Stimulated activated CD4-positive, alpha-beta T cell treated with anti-CD3 and anti-CD28 coated beads, TNF-alpha, amount 100 ng/mL, for 1 hour (primary cell): ENCODE measurements around the gene MADCAM1.
"Not testable (repeated sequence)": the region's sequence is repeated elsewhere in the genome, so short reads cannot be mapped to it uniquely, and the experiment has no call there.

ENCODE experiments used
- DNase-seq, 3 donors: peaks; one replicate each; pipeline ENCODE4 v3.0.0-alpha.2; 2020; ENCODE audit warnings: low read depth in 3 of 3, low spot score in 1 of 3

MADCAM1 gene

DNA sequence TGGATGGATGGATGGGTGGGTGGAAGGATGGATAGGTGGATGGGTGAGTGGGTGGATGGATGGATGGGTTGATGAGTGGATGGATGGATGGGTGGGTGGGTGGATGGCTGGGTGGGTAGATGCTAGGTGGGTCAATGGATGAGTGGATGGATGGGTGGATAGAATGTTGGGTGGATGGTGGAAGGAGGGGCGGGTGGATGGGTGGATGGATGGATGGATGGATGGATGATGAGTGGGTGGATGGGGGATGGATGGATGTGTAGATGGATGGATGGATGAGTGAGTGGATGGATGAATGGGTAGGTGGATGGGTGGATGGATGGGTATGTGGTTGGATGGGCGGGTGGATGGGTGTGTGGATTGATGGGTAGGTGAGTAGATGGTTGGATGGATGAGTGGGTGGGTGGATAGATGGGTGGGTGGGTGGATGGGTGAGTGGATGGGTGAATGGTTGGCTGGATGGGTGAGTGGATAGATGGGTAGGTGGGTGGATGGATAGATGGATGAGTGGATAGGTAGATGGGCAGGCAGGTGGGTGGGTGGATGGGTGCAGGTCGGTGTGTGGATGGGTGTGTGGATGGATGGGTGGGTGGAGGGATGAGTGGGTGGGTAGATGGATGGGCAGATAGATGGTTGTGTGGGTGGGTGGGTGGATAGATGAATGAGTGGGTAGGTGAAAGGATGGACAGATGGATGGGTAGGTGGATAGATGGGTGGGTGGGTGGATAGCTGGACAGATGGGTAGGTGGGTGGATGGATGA lies 31.1 kb upstream of the MADCAM1 start:
- no peak for DNase-seq

DNA sequence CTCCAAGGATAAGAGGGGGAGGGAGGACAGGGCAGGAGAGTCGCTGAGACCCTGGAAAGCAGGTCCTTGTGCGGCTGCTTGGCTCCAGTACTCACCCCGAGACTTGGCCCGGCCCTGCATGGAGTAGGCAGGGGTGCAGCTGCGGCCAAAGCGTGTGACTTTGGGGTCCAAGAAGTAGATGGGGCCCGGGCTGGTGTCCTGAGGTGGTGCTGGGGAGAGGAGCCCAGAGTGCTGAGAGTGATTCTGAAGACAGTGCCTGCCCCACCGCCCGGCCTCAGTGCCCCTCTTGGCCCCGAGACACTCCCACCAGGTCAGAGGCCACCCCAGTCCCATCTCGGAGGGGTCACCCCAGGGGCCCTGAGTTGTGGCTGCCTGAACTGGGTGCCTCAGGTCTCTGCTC lies 28.7 kb upstream of the MADCAM1 start:
- DNase-seq, result no peak

- DNase-seq, result no peak
Measured at GRCh38 chr19:468587-469256, 27.6 kb upstream of the MADCAM1 start.

DNA sequence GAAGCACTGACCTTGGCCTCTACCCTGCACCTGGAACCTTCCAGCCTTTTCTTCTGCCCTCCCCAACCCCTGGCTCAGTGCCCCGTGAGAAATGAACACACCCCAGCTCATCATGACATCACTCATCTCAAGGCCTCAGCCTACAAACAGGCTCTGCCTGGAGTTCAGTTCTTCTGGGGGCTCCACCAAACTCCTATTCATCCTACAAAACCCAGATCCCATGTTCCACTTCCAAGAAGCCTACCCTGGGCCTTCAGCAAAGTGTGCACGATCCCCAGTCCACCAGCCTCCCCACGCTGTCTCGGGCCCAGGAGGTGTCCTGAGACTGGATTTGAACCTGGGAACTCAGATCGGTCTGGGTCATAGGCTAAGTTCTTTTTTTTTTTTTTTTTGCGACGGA lies 26.5 kb upstream of the MADCAM1 start:
- no peak for DNase-seq

GRCh38 chr19:470701-471100 lies 25.6 kb upstream of the MADCAM1 start:
- DNase-seq, result no peak

DNA sequence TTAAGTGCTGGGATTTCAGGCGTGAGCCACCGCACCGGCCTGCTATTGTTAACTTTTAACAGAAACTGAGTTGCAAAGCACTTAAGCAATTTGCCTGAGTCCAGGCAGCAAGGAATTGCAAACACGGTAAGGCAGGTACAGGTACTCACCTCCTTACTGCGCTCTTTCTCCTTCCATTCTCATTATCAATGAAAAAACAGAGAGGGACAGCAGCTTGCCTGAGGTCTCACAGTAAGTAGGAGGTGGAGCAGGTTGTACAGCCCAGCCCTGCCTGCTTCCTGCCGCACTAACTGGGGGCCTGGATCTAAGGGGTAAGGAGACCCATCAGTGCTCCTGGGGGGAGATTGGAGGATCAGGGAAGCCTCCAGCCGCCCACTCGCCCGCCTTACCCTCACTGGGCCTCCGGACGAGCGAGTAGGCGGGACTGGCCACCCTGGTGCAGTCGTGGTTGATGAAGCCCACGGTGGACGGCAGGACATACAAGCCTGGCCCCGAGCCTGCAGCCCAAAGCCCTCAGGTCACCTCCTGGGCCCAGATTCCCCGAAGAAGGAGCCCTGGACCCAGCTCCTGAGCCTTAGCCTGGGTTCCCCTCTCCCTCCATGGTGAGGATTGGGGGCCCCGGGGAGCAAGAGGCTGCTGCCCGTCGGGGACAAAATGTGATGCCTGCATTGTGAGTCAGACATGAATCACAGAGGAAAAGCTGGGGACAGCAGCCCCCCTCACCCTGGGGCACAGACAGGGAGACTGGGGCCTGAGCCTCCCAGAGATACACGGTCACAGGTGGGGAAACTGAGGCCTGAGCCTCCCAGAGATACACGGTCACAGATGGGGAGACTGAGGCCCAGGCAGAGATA lies 24.1 kb upstream of the MADCAM1 start:
- no peak for DNase-seq

DNA sequence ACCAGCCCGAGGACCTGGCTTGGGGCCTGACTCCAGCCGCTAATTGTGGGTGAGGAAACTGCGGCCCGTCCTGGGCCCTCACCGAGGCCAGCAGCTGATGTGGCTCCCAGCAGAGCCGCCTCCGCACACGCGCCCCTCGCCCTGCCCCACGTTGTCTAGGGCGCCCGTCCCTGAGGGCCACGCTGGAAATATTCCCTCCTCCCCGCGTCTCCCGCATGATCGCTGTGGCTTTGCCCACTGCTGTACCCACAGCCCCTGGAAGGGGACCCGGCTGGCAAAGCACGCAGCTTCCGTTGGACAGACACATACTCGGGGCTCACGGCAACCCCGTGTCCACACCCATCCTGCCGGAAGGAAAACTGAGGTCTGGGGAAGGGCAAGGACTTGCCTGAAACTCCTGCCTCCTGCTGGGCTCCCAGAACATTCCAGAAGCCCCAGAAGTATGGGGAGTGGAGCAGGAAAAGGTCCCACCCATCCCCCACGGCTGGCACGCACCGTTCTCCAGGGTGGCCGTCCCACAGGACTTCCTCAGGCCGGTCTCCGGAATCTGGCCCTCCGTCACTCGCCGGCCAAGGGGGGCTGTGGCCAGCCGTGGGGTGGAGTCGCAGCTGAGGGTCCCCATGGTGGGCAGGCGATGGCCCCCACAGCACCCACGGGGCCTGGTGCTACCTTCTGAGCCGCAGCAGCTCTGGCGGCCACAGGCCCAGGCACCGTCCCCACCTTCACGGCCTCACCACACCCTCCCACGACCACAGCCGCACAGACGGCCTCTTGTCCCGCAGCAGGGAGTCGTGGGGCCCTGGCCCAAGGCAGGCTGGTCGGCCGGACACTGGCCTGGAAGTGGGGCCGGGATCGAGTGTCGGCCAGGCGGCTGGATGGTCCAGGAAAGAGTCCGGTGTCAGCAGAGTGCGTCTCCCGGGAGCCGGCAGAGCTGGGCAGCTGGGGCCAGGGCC lies 21.9 kb upstream of the MADCAM1 start:
- DNase-seq, result no peak

DNA sequence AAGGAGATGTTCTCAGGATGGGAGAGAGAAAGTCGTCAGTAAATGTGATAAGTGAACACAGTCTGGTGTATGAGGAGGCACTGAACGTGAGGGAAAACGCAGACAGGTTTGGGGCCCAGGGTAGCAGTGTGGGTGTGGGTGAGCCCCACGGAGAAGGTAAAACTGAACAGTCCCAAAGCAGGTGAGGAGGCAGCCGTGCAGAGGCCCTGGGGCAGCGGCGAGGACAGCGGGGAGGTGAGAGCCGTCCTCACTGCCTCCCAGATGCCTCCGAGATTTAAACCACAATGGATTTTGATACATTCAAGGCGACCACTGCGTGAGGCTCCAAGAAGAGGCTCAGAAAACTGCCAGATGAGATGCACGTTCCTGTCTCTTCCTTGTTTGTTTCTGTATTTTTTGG lies 20.9 kb upstream of the MADCAM1 start:
- no peak for DNase-seq

- DNase-seq, result no peak
Measured at GRCh38 chr19:478236-478903, 17.9 kb upstream of the MADCAM1 start.

GRCh38 chr19:478976-479375 lies 17.3 kb upstream of the MADCAM1 start:
- DNase-seq, result no peak

DNA sequence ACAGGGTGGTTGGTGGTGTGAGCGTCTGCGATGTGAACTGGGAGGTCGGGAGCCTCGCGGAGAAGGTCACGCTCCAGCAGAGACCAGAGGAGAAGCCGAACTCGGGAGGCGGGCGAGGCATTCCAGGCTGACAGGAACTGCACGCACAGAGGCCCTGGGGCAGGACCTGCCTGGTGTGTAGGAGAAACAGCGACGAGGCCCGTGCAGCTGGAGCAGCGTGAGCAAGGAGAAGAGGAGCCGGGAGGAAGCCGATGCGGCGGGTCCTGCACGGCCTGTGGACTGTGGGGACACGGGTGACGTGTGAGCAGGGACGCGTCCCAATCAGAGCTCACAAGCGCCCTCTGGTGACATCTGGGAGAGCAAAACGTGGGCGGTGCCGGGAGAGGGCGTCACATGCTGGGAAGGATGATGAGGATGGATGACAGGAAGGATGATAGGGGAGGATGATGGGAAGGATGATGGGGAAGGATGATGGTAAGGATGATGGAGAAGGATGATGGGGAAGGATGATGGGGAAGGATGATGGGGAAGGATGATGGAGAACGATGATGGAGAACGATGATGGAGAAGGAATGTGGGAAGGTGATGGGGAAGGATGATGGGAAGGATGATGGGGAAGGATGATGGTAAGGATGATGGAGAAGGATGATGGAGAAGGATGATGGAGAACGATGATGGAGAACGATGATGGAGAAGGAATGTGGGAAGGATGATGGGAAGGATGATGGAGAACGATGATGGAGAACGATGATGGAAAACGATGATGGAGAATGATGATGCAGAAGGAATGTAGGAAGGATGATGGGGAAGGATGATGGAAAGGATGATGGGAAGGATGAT lies 16.1 kb upstream of the MADCAM1 start:
- no peak for DNase-seq

GRCh38 chr19:481100-481499 lies 15.2 kb upstream of the MADCAM1 start:
- DNase-seq, result not testable (repeated sequence)

GRCh38 chr19:482186-483041 lies 13.9 kb upstream of the MADCAM1 start:
- no peak for DNase-seq

- no peak for DNase-seq
Measured at GRCh38 chr19:483332-484072, 12.8 kb upstream of the MADCAM1 start.

- no peak for DNase-seq
Measured at GRCh38 chr19:484494-484893, 11.8 kb upstream of the MADCAM1 start.

DNA sequence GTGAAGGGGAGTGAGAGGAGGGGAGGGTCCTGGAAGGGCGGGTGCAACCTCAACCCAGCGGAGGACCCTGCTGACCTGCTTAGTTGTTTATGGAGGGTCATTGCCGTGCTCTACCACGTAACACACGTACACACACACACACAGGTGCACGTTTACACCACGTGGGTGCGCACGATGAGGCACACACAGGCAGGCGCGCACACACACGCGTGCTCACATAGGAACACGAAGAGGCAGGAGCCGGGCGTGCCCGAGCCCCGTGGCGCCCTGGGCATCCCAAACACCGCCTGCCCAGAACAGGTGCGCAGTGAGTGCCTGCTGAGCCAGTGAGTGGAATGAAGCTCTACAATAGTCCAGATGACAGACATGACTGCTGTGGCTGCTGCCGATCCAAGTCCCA lies 11.2 kb upstream of the MADCAM1 start:
- no peak for DNase-seq

- DNase-seq, result no peak
Measured at GRCh38 chr19:485583-486236, 10.6 kb upstream of the MADCAM1 start.
